Measurements from ENCODE around the gene GSTCD.

GSTCD gene, protein sequence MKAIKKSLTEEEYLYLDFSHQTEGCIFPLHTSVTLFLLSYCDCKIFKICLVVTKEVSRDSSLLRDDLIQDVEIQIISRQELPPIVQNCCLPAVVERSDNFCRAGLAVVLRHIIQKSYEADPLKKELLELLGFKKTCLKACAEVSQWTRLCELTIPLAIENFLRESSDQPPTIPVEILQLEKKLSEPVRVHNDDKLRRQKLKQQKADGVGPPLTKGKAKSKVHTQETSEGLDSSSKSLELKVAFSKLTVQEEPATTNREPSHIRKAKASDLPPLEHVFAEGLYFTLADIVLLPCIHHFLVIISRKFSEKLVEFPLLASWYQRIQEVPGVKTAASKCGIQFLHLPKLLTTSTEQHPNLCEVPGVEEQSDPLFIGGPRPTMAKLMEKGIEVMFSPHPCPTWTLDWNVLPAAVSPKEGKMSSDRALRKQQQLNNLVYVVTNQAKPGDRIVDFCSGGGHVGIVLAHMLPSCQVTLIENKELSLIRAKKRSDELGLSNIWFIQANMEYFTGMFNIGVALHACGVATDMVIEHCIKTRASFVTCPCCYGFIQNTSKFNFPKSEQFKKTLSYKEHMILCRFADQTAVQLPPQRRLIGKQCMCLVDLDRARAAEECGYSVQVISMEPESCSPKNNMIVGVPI

DNA sequence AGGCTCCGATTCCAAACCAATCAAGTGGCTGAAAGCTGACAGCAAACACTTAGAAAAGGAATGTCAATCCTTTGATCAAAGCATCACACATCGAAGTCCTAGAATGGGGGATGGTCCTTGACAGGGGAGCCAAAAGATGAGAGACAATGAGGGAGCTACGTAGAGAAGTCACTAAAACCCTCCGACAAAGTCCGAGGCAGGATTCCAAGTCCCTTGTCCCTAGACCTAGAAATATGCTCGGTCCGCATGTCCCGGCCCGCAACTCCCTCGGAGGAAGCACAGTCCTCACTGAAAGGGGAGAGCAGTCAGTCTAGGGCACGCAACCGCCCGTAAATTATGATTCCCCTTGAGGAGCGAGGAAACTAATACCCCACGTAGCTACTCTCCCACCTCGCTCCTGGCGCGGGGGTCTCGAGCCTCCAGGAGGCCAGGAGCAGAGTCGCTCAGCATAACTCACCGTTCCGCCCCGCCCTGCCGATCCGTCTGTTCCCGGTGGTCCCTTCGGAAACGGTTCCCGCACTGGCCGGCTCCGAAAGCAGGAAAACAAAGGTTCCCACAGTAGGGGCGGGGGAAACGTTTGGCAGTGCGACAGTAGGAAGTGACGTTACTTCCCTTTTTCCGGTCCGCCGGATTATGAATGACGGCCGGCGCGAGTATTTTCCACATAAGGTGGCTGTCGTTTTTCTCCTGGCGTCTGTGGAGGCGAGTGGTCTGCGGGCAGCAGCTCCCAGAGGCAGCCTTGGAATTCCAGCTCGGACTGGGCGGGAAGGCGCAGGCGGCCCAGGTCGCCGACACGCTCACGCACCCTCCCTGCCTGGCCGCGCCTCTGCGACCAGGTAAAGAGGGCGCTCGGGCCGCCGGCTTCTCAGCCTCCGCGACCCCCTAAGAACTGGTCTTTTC, at the start of gene GSTCD, which contains the start of gene INTS12:
TSS of gene GSTCD (plus strand) at position 604 of the 900 bp plus-strand sequence. CDS start 8,830 bp downstream, outside the sequence.
TSS of gene INTS12 (minus strand) at position 509 of the 900 bp plus-strand sequence. CDS start 8,684 bp downstream, outside the sequence.
- CTCF ChIA-PET, result no interaction called here
- POLR2A ChIA-PET, result interaction anchor here (1.0 kb wide), 1 partner anchor 139 kb away, joined by 3 read pairs; no protein-coding TSS in a partner anchor
- DNase-seq (ENCODE audit: extremely low spot score), result peak; percentile 76
- TF ChIP-seq FOXK2 (IDR thresholded peaks at IDR 0.05) (no peak), ZNF384 (IDR thresholded peaks at IDR 0.05) (peak; percentile 68), LEF1 (IDR thresholded peaks at IDR 0.05; ENCODE audit: borderline replicate concordance) (peak; percentile 54; the same call in 1 of the 2 replicates), FOXM1 (IDR thresholded peaks at IDR 0.05; ENCODE audit: borderline replicate concordance) (peak; percentile 91), SUZ12 (IDR thresholded peaks at IDR 0.05) (no peak), CTBP1 (IDR thresholded peaks at IDR 0.05; ENCODE audit: borderline replicate concordance) (peak; percentile 98), ARNT (IDR thresholded peaks at IDR 0.05) (peak; percentile 88), HDGF (IDR thresholded peaks at IDR 0.05; ENCODE audit: borderline replicate concordance) (no peak), L3MBTL2 (conservative IDR thresholded peaks at IDR 0.05) (peak; percentile 39; the same call in 1 of the 2 replicates), TARDBP (IDR thresholded peaks at IDR 0.05) (no peak), SP1 (IDR thresholded peaks at IDR 0.05) (no peak), ELF4 (IDR thresholded peaks at IDR 0.05) (peak; percentile 65), NFRKB (IDR thresholded peaks at IDR 0.05) (0 out of 2 replicates have a peak, but pooled peaks have one; percentile 39), FOXA1 (IDR thresholded peaks at IDR 0.05) (no peak)
- TF ChIP-seq, protein P1, sequence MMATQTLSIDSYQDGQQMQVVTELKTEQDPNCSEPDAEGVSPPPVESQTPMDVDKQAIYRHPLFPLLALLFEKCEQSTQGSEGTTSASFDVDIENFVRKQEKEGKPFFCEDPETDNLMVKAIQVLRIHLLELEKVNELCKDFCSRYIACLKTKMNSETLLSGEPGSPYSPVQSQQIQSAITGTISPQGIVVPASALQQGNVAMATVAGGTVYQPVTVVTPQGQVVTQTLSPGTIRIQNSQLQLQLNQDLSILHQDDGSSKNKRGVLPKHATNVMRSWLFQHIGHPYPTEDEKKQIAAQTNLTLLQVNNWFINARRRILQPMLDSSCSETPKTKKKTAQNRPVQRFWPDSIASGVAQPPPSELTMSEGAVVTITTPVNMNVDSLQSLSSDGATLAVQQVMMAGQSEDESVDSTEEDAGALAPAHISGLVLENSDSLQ (IDR thresholded peaks at IDR 0.05), result peak; percentile 94

DNA sequence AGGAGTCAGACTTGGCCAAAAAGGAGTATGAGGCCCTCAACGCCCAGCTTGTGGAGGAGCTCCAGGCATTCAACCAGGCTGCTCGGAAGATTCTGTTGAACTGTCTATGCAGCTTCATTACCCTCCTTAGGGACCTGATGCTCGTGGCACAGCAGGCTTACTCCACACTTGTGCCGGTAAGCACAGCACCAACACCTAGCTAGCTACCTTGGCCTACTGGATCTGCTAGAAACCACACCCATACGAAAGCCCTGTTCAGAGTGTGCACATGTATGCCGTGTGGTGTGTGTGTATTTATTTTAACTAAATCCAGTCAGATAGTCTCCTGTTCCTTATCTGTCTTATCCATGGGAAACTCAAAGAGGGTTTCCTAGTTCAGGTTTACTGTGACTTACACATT, 49.4 kb upstream of the GSTCD start:
- CTCF ChIA-PET, result no interaction called here
- POLR2A ChIA-PET, result no interaction called here
- DNase-seq (ENCODE audit: extremely low spot score), result no peak
- TF ChIP-seq ELF4 (IDR thresholded peaks at IDR 0.05) (no peak), NFRKB (IDR thresholded peaks at IDR 0.05) (no peak)

DNA sequence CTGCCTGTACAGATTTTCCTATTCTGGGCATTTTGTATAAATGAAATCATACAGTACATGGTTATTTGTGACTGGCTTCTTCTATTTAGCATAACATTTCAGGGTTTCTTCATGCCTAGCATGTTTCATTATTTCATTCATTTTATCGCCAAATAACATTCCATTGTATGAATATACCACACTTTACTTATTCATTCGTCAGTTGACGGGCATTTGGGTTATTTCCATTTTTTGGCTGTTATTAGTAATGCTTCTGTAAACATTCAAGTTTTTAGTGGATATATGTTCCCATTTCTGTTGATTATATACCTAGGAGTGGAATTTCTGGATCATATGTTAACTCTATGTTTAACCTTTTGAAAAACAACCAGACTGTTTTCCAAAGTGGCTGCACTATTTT, 47.6 kb upstream of the GSTCD start:
- TF ChIP-seq ELF4 (IDR thresholded peaks at IDR 0.05) (no peak), CTBP1 (IDR thresholded peaks at IDR 0.05; ENCODE audit: borderline replicate concordance) (no peak), SP1 (IDR thresholded peaks at IDR 0.05) (no peak), LEF1 (IDR thresholded peaks at IDR 0.05; ENCODE audit: borderline replicate concordance) (no peak), SUZ12 (IDR thresholded peaks at IDR 0.05) (no peak), L3MBTL2 (conservative IDR thresholded peaks at IDR 0.05) (no peak), HDGF (IDR thresholded peaks at IDR 0.05; ENCODE audit: borderline replicate concordance) (no peak)
- TF ChIP-seq, protein P1 (IDR thresholded peaks at IDR 0.05), result no peak
- POLR2A ChIA-PET, result no interaction called here
- CTCF ChIA-PET, result no interaction called here
- DNase-seq (ENCODE audit: extremely low spot score), result no peak

DNA sequence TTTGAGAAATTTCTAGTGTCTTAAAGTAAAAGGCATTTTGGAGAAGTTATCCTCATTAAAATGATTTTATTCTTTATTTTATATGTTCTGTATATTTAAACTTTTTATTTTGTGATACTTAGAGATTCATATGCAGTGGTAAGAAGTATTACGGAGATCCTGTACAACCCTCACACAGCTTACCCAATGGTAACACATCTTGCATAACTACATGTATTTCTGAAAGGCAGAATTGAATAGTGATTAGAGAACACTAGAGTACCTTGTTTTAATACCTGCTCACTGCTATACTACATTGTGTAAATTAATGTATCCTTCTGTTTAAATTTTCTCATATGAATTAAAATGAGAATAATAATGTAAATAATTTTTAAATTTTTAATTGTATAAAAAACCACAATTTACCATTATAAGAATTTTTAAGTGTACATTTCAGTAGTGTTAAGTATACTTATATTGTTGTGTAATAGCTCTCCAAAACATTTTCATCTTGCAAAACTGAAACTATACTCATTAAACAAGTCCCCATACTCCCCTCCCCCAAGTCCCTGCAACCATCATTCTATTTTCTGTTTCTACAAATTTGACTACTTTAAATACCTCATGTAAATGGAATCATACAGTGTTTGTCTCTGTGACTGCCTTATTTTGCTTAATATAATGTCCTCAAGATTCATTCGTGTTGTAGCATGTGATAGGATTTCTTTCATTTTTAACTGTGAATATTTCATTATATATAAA, 45.5 kb upstream of the GSTCD start:
- ChIA-PET POLR2A (no interaction called here), CTCF (interaction anchor here (0.7 kb wide), 1 partner anchor 323 kb away, joined by 3 read pairs; no protein-coding TSS in a partner anchor)
- no peak for DNase-seq (ENCODE audit: extremely low spot score)
- TF ChIP-seq HDGF (IDR thresholded peaks at IDR 0.05; ENCODE audit: borderline replicate concordance), result no peak

DNA sequence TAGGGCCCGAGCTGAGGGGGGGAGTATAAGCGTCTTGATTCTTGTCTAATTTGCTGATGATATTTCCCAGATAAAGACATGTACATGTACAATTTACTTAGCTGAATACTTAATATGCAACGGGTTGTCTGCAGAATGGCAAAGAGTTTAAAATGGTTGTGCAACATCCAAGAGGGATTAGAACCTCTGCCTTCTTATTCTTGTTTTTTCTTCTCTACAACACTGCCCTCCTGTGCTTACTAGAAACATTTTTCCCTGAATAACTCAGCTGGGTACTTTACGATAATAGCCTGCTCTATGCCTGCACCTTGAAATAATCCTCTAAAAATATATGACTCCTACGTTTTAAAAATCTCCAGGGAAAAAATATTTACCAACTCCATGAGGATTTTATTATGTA, 41.9 kb upstream of the GSTCD start:
- POLR2A ChIA-PET, result interaction anchor here (2.8 kb wide), 1 partner anchor 193 kb away, joined by 13 read pairs; the partner anchor contains the start of gene PPA2
- TF ChIP-seq HDGF (IDR thresholded peaks at IDR 0.05; ENCODE audit: borderline replicate concordance) (no peak), LEF1 (IDR thresholded peaks at IDR 0.05; ENCODE audit: borderline replicate concordance) (no peak), ARNT (IDR thresholded peaks at IDR 0.05) (no peak), FOXM1 (IDR thresholded peaks at IDR 0.05; ENCODE audit: borderline replicate concordance) (no peak), BHLHE40 (IDR thresholded peaks at IDR 0.05; ENCODE audit: borderline replicate concordance) (no peak), ELF4 (IDR thresholded peaks at IDR 0.05) (no peak), FOXA1 (IDR thresholded peaks at IDR 0.05) (no peak), NFRKB (IDR thresholded peaks at IDR 0.05) (no peak), SP1 (IDR thresholded peaks at IDR 0.05) (no peak), CTBP1 (IDR thresholded peaks at IDR 0.05; ENCODE audit: borderline replicate concordance) (no peak), ZNF384 (IDR thresholded peaks at IDR 0.05) (no peak), FOXK2 (IDR thresholded peaks at IDR 0.05) (no peak)
- TF ChIP-seq, protein P1 (IDR thresholded peaks at IDR 0.05), result no peak
- DNase-seq (ENCODE audit: extremely low spot score), result peak; percentile 27
- CTCF ChIA-PET, result interaction anchor here (0.6 to 3.1 kb wide), 6 partner anchors 35 to 526 kb away, joined by 3 to 16 read pairs (median 4); no protein-coding TSS in a partner anchor
